Ectodermal cell (in vitro differentiated cells): ENCODE measurements around the gene CFAP46.
"Not testable (repeated sequence)": the region's sequence is repeated elsewhere in the genome, so short reads cannot be mapped to it uniquely, and the experiment has no call there.

Experiments used
- H3K27ac ChIP-seq: 2 replicates; pipeline ENCODE4 v1.7.0; 2013; ENCODE audit warnings: mild to moderate bottlenecking, low read depth, low read length; ENCODE audit not compliant: insufficient read depth, poor library complexity, severe bottlenecking
- H3K27me3 ChIP-seq: 2 replicates; pipeline ENCODE4 v1.7.0; 2013; ENCODE audit warnings: mild to moderate bottlenecking, low read length; ENCODE audit not compliant: insufficient read depth, control insufficient read depth, poor library complexity, severe bottlenecking
- H3K36me3 ChIP-seq: one replicate; pipeline ENCODE4 v1.7.0; 2013; ENCODE audit warnings: low read length; ENCODE audit not compliant: control insufficient read depth, insufficient read depth
- H3K4me1 ChIP-seq: one replicate; pipeline ENCODE4 v1.7.0; 2013; ENCODE audit warnings: low read length; ENCODE audit not compliant: control insufficient read depth, insufficient read depth
- H3K4me3 ChIP-seq: 2 replicates; pipeline ENCODE4 v1.7.0; 2013; ENCODE audit warnings: low read depth, low read length, control low read depth; ENCODE audit not compliant: insufficient read depth
- H3K9me3 ChIP-seq: 2 replicates; pipeline ENCODE4 v1.7.0; 2013; ENCODE audit warnings: mild to moderate bottlenecking, low read length, moderate library complexity; ENCODE audit not compliant: control insufficient read depth
- WGBS, 2 experiments: methylation state at CpG; one replicate each; pipeline ENCODE4 v1.1.7; 2013; ENCODE audit warnings: missing lambda C conversion rate in 2 of 2; 5-methylcytosine and 5-hydroxymethylcytosine counted together

CFAP46 gene

DNA sequence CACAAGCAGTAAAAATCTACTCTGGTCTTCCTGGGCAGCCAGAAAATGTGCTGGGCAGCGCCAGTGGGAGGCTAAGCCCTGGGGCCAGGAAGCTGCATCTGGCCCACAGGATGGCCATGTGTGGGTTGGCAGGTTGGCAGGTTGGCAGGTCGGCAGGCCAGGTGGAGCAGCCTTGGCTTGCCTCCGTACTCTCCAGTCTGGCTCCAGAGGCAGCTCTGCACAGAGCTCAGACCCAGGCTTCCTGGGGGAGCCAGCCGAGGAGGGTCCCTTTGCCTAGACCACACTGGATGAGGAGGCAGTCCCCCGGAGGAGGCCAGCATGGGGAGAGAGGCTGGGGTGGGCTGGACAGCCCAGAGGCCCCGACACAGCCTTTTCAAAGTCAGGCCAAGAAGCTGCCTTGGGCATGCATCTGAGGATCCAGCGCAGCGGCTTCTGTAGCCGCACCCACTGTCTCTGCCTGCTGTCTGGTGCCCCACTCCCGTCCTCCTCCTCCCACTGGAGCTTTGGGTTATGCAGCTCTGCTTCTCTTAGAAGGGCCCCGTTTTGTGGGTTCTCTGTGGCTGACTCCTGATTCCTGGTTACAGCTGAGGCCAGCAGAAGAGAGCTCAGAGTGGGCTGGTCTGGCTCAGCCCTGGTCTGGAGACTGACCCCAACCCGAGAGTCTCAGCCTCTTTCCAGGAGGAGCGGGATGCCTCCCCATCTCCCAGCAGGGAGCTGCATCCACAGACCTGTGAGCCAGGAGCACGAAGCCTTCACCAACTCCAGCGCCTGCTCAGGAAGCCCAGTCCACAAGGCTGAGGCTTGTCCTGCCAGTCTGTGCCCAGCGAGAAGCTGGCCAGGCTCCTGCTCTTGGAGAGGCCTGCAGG is 44.6 kb downstream of the CFAP46 start:
- Histone ChIP-seq H3K27me3 (no peaks in the 10 kb centered on the region), H3K4me1 (no peaks in the 10 kb centered on the region), H3K9me3 (no peaks in the 10 kb centered on the region), H3K36me3 (no peaks in the 10 kb centered on the region), H3K4me3 (no peak overlapping the region), H3K27ac (no peak overlapping the region)
- WGBS, 2 experiments = 88 to 89% methylated on average over 16 of the region's 16 CpGs

DNA sequence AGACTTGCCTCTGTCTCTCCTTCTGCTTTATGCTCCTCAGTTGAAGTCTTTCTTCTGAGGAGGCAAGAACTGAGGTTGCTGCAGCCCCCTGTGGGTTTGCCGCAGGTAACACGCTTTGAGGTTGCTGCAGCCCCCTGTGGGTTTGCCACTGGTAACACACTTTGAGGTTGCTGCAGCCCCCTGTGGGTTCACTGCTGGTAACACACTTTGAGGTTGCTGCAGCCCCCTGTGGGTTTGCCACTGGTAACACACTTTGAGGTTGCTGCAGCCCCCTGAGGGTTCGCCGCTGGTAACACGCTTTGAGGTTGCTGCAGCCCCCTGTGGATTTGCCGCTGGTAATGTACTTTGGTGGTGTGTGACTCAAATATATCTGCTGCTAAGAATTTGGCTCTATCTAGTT is 48.6 kb downstream of the CFAP46 start:
- H3K4me3 ChIP-seq, H3K27me3 ChIP-seq: not testable (repeated sequence)

DNA sequence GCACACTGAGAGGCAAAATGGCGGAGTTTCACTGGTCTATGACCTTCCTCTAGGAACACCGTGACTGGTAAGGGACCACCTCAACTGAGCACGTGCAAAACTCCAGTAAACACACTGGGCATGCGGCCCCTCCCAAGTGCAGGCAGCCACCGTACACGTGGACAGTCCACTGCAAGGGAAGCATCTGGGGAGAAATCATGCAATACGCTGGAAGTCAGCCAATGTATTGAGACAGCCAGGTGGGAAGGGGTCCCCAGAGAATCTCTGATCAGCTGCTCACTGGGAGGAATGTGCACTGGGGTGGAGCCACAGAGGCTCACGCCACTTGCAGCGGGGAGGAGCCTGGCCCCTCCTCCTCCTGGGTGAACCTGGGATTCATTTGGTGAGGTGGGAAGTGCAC is 49.3 kb downstream of the CFAP46 start:
- Histone ChIP-seq H3K4me1 (peaks cover 2% of the 10 kb centered on the region), H3K9me3 (no peaks in the 10 kb centered on the region), H3K4me3 (no peak overlapping the region), H3K27ac (no peak overlapping the region), H3K27me3 (no peaks in the 10 kb centered on the region), H3K36me3 (no peaks in the 10 kb centered on the region)
- WGBS, 2 experiments = 87 to 88% methylated on average over 9 of the region's 9 CpGs

More for the DNA sequence above, 48.6 kb downstream of the CFAP46 start:
- 65 to 68% methylated on average over 6 of the region's 6 CpGs for WGBS, 2 experiments
- not testable (repeated sequence) for H3K4me1 ChIP-seq, H3K27ac ChIP-seq, H3K36me3 ChIP-seq, H3K9me3 ChIP-seq

DNA sequence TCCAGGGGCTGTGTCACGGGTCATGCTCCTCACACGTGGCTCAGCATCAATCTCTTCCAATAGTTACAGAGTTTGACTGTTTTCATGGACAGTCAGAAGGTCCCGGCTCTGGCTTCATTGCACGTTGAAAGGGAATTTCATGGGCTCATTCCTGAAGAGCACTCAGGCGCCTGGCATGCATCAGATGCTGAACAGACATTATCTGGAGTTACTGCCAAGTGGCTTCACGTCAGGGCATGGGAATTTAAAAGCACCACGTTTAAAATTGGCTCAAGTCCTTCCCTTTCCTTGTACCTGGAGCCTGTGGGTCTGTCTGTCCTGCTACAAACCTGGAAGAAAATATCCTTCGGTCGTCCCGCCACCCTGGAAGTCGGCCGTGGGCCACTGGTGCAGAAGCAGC is 50.4 kb downstream of the CFAP46 start:
- 84 to 86% methylated on average over 12 of the region's 12 CpGs for WGBS, 2 experiments
- Histone ChIP-seq H3K4me1 (peaks cover 2% of the 10 kb centered on the region), H3K27me3 (no peaks in the 10 kb centered on the region), H3K9me3 (no peaks in the 10 kb centered on the region), H3K4me3 (no peak overlapping the region), H3K36me3 (no peaks in the 10 kb centered on the region), H3K27ac (no peak overlapping the region)

DNA sequence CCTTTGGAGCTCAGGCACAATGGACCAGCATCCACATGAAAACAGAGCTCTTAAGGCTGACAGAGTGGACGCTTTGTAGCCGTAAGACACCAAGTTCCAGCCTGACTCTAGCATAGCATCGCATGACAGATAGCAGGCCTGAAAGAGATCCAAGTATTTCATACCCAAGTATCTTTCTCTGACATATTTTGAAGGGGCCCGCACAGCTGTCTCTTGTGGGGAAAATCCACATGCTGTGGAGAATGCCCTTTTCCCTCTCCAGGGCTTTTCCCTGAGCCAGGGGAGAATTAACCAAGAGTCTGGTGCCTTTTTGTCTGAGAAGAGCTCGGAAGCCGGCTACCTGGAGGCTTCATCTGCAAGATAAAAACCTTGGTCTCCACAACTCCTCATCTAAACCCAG is 51.0 kb downstream of the CFAP46 start:
- Histone ChIP-seq H3K9me3 (no peaks in the 10 kb centered on the region), H3K36me3 (no peaks in the 10 kb centered on the region), H3K4me3 (no peak overlapping the region), H3K27ac (no peak overlapping the region), H3K4me1 (peaks cover 2% of the 10 kb centered on the region), H3K27me3 (no peaks in the 10 kb centered on the region)
- WGBS, 2 experiments = 67 to 72% methylated on average over 6 of the region's 6 CpGs

DNA sequence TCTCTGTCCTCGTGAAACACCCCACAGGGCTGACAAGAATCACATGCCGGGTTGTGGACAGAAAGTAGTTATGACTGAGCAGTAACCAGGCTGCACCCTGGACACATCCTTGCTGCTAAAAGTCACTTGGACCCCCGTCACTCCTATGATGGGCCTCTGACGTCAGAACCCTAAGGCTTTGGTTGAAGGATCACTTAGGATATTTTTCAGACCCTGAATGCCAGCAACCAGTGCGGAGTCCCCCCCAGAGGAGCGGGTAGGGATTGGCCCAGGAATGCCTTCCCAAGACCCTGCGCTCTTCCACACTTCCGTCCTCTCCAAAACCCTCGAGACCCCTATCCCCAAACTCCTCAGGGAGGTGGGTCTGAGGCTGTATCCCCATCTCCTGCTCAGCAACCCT is 52.1 kb downstream of the CFAP46 start:
- Histone ChIP-seq H3K4me1 (peaks cover 2% of the 10 kb centered on the region), H3K27me3 (no peaks in the 10 kb centered on the region)
- 76 to 80% methylated on average over 9 of the region's 9 CpGs for WGBS, 2 experiments

DNA sequence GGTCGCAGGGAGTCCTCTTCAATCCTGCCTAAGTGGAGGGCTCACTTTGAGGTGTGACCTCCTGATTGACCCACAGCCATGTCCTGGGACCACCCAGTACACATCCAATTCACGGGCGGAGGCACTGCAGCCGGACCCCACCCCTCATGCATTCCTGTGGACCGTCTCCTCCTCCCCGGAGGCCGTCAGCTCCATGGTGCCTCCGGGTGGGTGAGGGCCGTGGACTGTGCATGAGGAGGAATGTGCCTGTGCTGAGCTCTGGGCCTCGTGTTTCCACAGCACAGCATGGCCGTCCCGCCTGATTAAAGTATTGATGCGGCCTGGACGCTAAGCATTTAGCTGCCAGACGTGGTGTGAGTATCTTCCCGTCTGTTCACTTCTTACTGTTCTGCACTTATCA is 52.8 kb downstream of the CFAP46 start:
- no peaks in the 10 kb centered on the region for H3K9me3 ChIP-seq
- no peaks in the 10 kb centered on the region for H3K27me3 ChIP-seq
- H3K4me1 ChIP-seq = peaks cover 2% of the 10 kb centered on the region
- H3K36me3 ChIP-seq = no peaks in the 10 kb centered on the region
- no peak overlapping the region for H3K4me3 ChIP-seq
- 85% methylated on average over 16 of the region's 16 CpGs for WGBS, 2 experiments
- no peak overlapping the region for H3K27ac ChIP-seq

More for the DNA sequence above, 52.1 kb downstream of the CFAP46 start:
- Histone ChIP-seq H3K4me3 (no peak overlapping the region), H3K27ac (no peak overlapping the region), H3K36me3 (no peaks in the 10 kb centered on the region), H3K9me3 (no peaks in the 10 kb centered on the region)

DNA sequence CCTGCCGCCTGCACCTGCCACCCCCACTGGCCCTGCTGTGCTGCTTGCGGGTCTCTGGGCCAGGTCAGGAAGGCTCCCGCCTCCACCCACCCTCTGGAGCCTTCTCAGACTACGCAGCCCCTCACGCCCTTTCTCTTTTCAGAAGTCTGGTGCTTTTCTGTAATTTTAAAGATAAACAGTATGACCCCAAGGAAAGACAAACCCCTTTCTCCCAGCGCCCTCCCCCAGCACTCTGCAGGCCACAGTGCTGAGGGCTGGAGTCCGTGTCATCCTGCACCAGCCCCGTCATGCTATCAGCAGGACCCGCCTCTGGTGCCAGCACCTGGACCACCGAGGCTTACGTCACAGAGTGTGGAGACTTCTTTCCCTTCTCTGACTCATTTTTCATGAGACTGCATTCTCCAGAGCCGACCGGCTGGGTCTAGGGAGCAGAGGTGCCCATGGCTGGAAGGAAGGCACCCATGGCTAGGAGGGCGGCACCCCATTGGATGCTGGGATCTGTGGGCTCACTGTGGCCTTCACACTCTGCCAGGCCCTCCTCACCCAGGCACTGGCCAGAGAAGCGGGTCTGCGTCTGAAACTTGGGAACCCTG is 53.4 kb downstream of the CFAP46 start:
- peaks cover 2% of the 10 kb centered on the region for H3K4me1 ChIP-seq
- WGBS, 2 experiments = 89 to 91% methylated on average over 16 of the region's 16 CpGs

DNA sequence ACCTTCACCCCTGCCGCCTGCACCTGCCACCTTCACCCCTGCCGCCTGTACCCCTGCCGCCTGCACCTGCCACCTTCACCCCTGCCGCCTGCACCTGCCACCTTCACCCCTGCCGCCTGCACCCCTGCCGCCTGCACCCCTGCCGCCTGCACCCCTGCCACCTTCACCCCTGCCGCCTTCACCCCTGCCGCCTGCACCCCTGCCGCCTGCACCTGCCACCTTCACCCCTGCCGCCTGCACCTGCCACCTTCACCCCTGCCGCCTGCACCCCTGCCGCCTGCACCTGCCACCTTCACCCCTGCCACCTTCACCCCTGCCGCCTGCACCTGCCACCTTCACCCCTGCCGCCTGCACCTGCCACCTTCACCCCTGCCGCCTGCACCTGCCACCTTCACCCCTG is 53.9 kb downstream of the CFAP46 start:
- H3K9me3 ChIP-seq, H3K27ac ChIP-seq, H3K4me3 ChIP-seq, H3K4me1 ChIP-seq, H3K27me3 ChIP-seq, H3K36me3 ChIP-seq: not testable (repeated sequence)
- 87 to 93% methylated on average over 14 to 15 of the region's 16 CpGs for WGBS, 2 experiments

More for the DNA sequence above, 53.4 kb downstream of the CFAP46 start:
- Histone ChIP-seq H3K4me3 (no peak overlapping the region), H3K36me3 (no peaks in the 10 kb centered on the region), H3K9me3 (no peaks in the 10 kb centered on the region), H3K27me3 (no peaks in the 10 kb centered on the region), H3K27ac (no peak overlapping the region)

DNA sequence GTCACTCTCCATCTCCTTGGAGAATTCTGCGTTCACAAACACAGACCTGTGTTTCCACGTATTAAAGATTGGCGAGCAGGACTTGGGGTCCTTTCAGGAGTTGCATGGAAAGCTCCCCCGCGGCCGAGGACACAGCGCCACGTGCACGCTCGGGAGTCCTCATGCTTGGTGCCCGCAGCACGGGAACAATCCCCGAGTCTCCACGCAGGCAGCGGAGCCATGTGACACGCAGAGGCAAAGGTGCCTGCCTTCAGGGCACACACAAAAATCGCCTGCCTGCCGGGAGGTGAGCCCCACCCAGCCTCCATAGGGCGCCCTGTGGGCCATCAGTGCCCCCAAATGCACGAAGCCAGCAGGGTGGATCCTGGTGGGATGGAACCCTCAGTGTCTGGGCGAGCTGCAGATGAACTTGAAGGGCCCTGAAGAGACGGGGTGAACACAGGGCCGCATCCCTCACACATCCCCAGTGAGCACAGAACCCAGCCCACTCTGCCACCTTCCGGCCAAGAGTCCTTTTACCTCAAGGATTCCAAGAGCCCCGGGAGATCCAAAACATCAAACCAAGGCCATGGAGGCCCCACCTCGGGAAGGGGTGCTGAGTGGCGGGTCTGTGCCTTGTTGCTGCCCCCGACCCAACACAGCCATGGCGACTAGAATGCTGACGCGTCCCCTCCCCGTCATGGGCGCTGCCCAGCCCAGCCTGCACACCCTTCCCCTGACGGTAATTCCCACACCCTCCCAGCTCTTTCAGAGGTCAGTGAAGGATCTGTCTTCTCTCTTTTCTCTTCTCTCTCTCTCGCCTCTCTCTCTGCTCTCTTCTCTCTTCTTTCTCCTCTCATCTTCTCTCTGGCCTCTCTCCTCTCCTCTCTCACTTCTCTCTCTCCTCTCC is 55.9 kb downstream of the CFAP46 start:
- H3K36me3 ChIP-seq = no peaks in the 10 kb centered on the region
- H3K4me3 ChIP-seq = no peak overlapping the region
- H3K27ac ChIP-seq = no peak overlapping the region
- H3K4me1 ChIP-seq = peaks cover 2% of the 10 kb centered on the region
- no peaks in the 10 kb centered on the region for H3K27me3 ChIP-seq
- H3K9me3 ChIP-seq = no peaks in the 10 kb centered on the region
- 87% methylated on average over 35 of the region's 35 CpGs for WGBS, 2 experiments
